H1 (cell line): ENCODE results near the gene LRRC45. TPM values are rescaled to one million over a fixed set of nuclear protein-coding genes. Genes with fewer than 3 reads are reported as not detected.

Source experiments
- CTCF ChIA-PET: fragments of 300-600 bp; sonication (Branson Sonifier 250); formaldehyde crosslinking; loops from one replicate; lab custom pipeline; 2021; ENCODE audit not compliant: partially characterized antibody; lab: Charles Lee
- POLR2A ChIA-PET: fragments of 300-600 bp; sonication (Branson Sonifier 250); formaldehyde crosslinking; loops from one replicate; lab custom pipeline; 2021; ENCODE audit warnings: inconsistent platforms; ENCODE audit not compliant: partially characterized antibody; lab: Charles Lee
- DNase-seq, 2 experiments: peaks; one replicate each; pipeline versions ENCODE4 v3.0.0 to v3.0.0-alpha.2; 2010 to 2022; ENCODE audit warnings: low spot score in 2 of 2, low read depth in 1 of 2, mixed read lengths in 1 of 2
- FAIRE-seq: peaks from 2 replicates; lab custom pipeline; 2011; peaks lifted over from hg19 to GRCh38; lab: Jason Lieb, UNC
- H2AFZ ChIP-seq: 2 replicates; pipeline ENCODE4 v1.8.1; 2012; ENCODE audit warnings: low read length, inconsistent platforms
- H2AK5ac ChIP-seq: 2 replicates; pipeline ENCODE4 v1.6.1; 2013; ENCODE audit warnings: low read depth, low read length
- H2BK120ac ChIP-seq: replicated peaks from 2 replicates; pipeline ENCODE3; 2013; ENCODE audit warnings: low read depth, low read length, inconsistent platforms
- H2BK12ac ChIP-seq: 2 replicates; pipeline ENCODE4 v1.6.1; 2013; ENCODE audit warnings: low read depth, low read length
- H2BK15ac ChIP-seq: 2 replicates; pipeline ENCODE4 v1.6.1; 2013; ENCODE audit warnings: low read length
- H2BK20ac ChIP-seq: 2 replicates; pipeline ENCODE4 v1.6.1; 2013; ENCODE audit warnings: low read length
- H2BK5ac ChIP-seq: 2 replicates; pipeline ENCODE4 v1.6.1; 2013; ENCODE audit warnings: low read depth, low read length
- H3K14ac ChIP-seq: 2 replicates; pipeline ENCODE4 v1.6.1; 2013; ENCODE audit warnings: inconsistent platforms; ENCODE audit not compliant: insufficient read length
- H3K18ac ChIP-seq: 2 replicates; pipeline ENCODE4 v1.6.1; 2013; ENCODE audit warnings: low read length; ENCODE audit errors: extremely low read depth
- H3K23ac ChIP-seq: 2 replicates; pipeline ENCODE4 v1.6.1; 2013; ENCODE audit warnings: inconsistent platforms; ENCODE audit not compliant: insufficient read length
- H3K23me2 ChIP-seq: 2 replicates; pipeline ENCODE4 v1.6.1; 2013; ENCODE audit warnings: low read depth, low read length
- H3K27ac ChIP-seq: 2 replicates; pipeline ENCODE4 v1.6.1; 2011; ENCODE audit warnings: low read depth, low read length, inconsistent platforms
- H3K27me3 ChIP-seq, 4 experiments: replicated peaks in 1 of 4; 1 replicate in 1 of 4; 2 replicates in 3 of 4; pipeline versions ENCODE4 v1.6.1 to v1.8.1; 2011 to 2013; ENCODE audit warnings: low read length in 3 of 4, mild to moderate bottlenecking in 3 of 4, inconsistent platforms in 2 of 4, mixed read lengths in 2 of 4, moderate library complexity in 1 of 4; ENCODE audit not compliant: control insufficient read depth in 3 of 4, insufficient read depth in 3 of 4; ENCODE audit errors: extremely low read depth in 1 of 4
- H3K36me3 ChIP-seq, 4 experiments: 2 replicates each; pipeline versions ENCODE4 v1.6.1 to v1.8.1; 2011 to 2013; ENCODE audit warnings: mild to moderate bottlenecking in 4 of 4, low read length in 3 of 4, moderate library complexity in 2 of 4, control low read depth in 1 of 4, inconsistent platforms in 1 of 4; ENCODE audit not compliant: insufficient read depth in 4 of 4, control insufficient read depth in 2 of 4
- H3K4ac ChIP-seq: replicated peaks from 2 replicates; pipeline ENCODE3; 2013; ENCODE audit warnings: low read length, low read depth, mixed read lengths, inconsistent platforms; ENCODE audit not compliant: insufficient read length
- H3K4me1 ChIP-seq, 4 experiments: replicated peaks in 1 of 4; 1 replicate in 1 of 4; 2 replicates in 3 of 4; pipeline versions ENCODE4 v1.6.1 to v1.8.1; 2011 to 2013; ENCODE audit warnings: low read length in 3 of 4, inconsistent platforms in 2 of 4, mixed read lengths in 1 of 4; ENCODE audit not compliant: insufficient read depth in 4 of 4, control insufficient read depth in 3 of 4
- H3K4me2 ChIP-seq, 2 experiments: 2 replicates each; pipeline versions ENCODE4 v1.6.1 to v1.8.1; 2011 to 2013; ENCODE audit warnings: low read depth in 2 of 2, low read length in 2 of 2, control low read depth in 1 of 2, inconsistent platforms in 1 of 2, mild to moderate bottlenecking in 1 of 2; ENCODE audit not compliant: insufficient read depth in 1 of 2
- H3K4me3 ChIP-seq, 4 experiments: fragments of 200-600, 300-600 bp in 1 of 4; sonication (generic), shearing (Covaris generic), sonication (Bioruptor Twin) in 1 of 4; 2 replicates each; pipeline versions ENCODE4 v1.5.1 to v1.8.1; 2011 to 2016; ENCODE audit warnings: low read length in 4 of 4, low read depth in 3 of 4, control low read depth in 2 of 4, inconsistent platforms in 2 of 4, mild to moderate bottlenecking in 2 of 4, mixed read lengths in 1 of 4, moderate library complexity in 1 of 4; ENCODE audit not compliant: insufficient read depth in 2 of 4; ENCODE audit errors: extremely low read depth in 1 of 4
- H3K56ac ChIP-seq: replicated peaks from 2 replicates; pipeline ENCODE3; 2013; ENCODE audit warnings: low read depth, mild to moderate bottlenecking, mixed read lengths, low read length, inconsistent platforms; ENCODE audit not compliant: insufficient read length
- H3K79me1 ChIP-seq: 2 replicates; pipeline ENCODE4 v1.6.1; 2013; ENCODE audit warnings: low read depth, low read length, control low read depth
- H3K79me2 ChIP-seq, 2 experiments: 2 replicates each; pipeline versions ENCODE4 v1.6.1 to v1.8.1; 2012 to 2013; ENCODE audit warnings: low read length in 2 of 2, mild to moderate bottlenecking in 2 of 2, inconsistent platforms in 1 of 2; ENCODE audit not compliant: insufficient read depth in 2 of 2, control insufficient read depth in 1 of 2
- H3K9ac ChIP-seq, 4 experiments: replicated peaks in 1 of 4; 1 replicate in 1 of 4; 2 replicates in 3 of 4; pipeline versions ENCODE4 v1.6.1 to v1.8.1; 2011 to 2013; ENCODE audit warnings: low read depth in 3 of 4, low read length in 3 of 4, control low read depth in 2 of 4, mild to moderate bottlenecking in 2 of 4, moderate library complexity in 2 of 4, inconsistent platforms in 1 of 4; ENCODE audit errors: extremely low read depth in 1 of 4
- H3K9me3 ChIP-seq, 2 experiments: 2 replicates each; pipeline versions ENCODE4 v1.6.1 to v1.8.1; 2012 to 2013; ENCODE audit warnings: mild to moderate bottlenecking in 2 of 2, moderate library complexity in 2 of 2, control low read depth in 1 of 2, inconsistent platforms in 1 of 2, low read depth in 1 of 2, low read length in 1 of 2, mixed read lengths in 1 of 2; ENCODE audit not compliant: insufficient read depth in 2 of 2
- H4K20me1 ChIP-seq, 2 experiments: replicated peaks in 1 of 2; 2 replicates each; pipeline versions ENCODE3 to v1.8.1; 2011 to 2013; ENCODE audit warnings: inconsistent platforms in 2 of 2, low read length in 2 of 2, mild to moderate bottlenecking in 1 of 2; ENCODE audit not compliant: insufficient read depth in 2 of 2, control insufficient read depth in 1 of 2
- H4K5ac ChIP-seq: 2 replicates; pipeline ENCODE4 v1.6.1; 2013; ENCODE audit warnings: low read length, low read depth, mixed read lengths, inconsistent platforms; ENCODE audit not compliant: insufficient read length
- H4K8ac ChIP-seq: 2 replicates; pipeline ENCODE4 v1.8.0; 2013; ENCODE audit warnings: mild to moderate bottlenecking, moderate library complexity, low read length, inconsistent platforms; ENCODE audit not compliant: insufficient read depth; ENCODE audit errors: extremely low read depth
- H4K91ac ChIP-seq: replicated peaks from 2 replicates; pipeline ENCODE3; 2013; ENCODE audit warnings: low read length, mixed read lengths, inconsistent platforms; ENCODE audit not compliant: insufficient read length
- BRCA1 ChIP-seq: IDR thresholded peaks from 2 replicates; pipeline ENCODE4 v1.6.1; 2012; ENCODE audit warnings: low read depth, low read length, improper control_type of control experiment
- CBX5 ChIP-seq: fragments of 300-800, 300-1000 bp; sonication (generic); IDR thresholded peaks from 2 replicates; pipeline ENCODE4 v1.7.1; 2016; ENCODE audit warnings: antibody characterized with exemption, low read length, low read depth
- HDAC6 ChIP-seq: IDR thresholded peaks from one replicate; pipeline ENCODE4 v1.7.1; 2012; ENCODE audit warnings: low read depth, mild to moderate bottlenecking, inconsistent platforms, low read length, moderate library complexity
- JUND ChIP-seq: IDR thresholded peaks from 2 replicates; pipeline ENCODE4 v1.6.1; 2011; ENCODE audit warnings: mild to moderate bottlenecking, improper control_type of control experiment, low read length
- SAP30 ChIP-seq: fragments of 300-600 bp; sonication (generic); IDR thresholded peaks from 2 replicates; pipeline ENCODE4 v1.7.1; 2012; ENCODE audit warnings: low read length, moderate library complexity, mild to moderate bottlenecking, inconsistent platforms; ENCODE audit not compliant: insufficient read depth, insufficient replicate concordance
- WGBS, 2 experiments: shearing (Covaris generic) in 1 of 2; methylation state at CpG; one replicate each; pipeline versions ENCODE4 v1.1.6 to v1.1.7; 2013 to 2015; ENCODE audit warnings: low lambda C conversion rate in 2 of 2, mixed read lengths in 2 of 2, inconsistent platforms in 1 of 2, low coverage in 1 of 2, missing lambda C conversion rate in 1 of 2; ENCODE audit not compliant: insufficient replicate concordance in 2 of 2, insufficient coverage in 1 of 2, insufficient read length in 1 of 2; ENCODE audit errors: extremely low coverage in 1 of 2, missing lambda C conversion rate in 1 of 2; 5-methylcytosine and 5-hydroxymethylcytosine counted together
- polyA plus RNA-seq, 7 experiments: library from polyadenylated mRNA; depleted of rRNA in 3 of 7; stranded (reverse) in 5 of 7; unstranded in 2 of 7; fragments of >200 nt in 5 of 7; fragments of 200-250 nt in 2 of 7; gene quantifications; 1 replicate in 5 of 7; 2 replicates in 1 of 7; 4 replicates in 1 of 7; pipeline versions ENCODE4 v1.2.1 to v1.2.3, GENCODE V29; 2011 to 2013; ENCODE audit warnings: missing spikeins in 2 of 7, mixed read lengths in 2 of 7
- total RNA-seq: library from RNA; stranded (reverse); fragmentation: NEBNext Ultra II Directional; extraction: Animal tissue kit (Norgen Biotek cat#: 25700); gene quantifications from 2 replicates; pipeline ENCODE4 v1.2.1, GENCODE V29; 2021

LRRC45 gene
- total and polyA plus RNA-seq, 2 of the 8 experiments (the other 6 are each of a cell fraction or from before 2014, with no cell fraction given) = 11.5 to 29.0 TPM

GRCh38 chr17:82013772-82014321 is 9.3 kb upstream of the LRRC45 start:
- Histone ChIP-seq H3K4me3 (no peak overlapping the region), H4K91ac (no peak overlapping the region), H3K56ac (no peak overlapping the region), H2BK15ac (no peak overlapping the region), H2AK5ac (no peak overlapping the region), H2BK12ac (no peak overlapping the region), H4K8ac (0 out of 2 replicates have a peak overlapping the region, but pooled peaks have one; percentile 2), H3K27ac (no peak overlapping the region), H3K79me2 (no peaks in the 10 kb centered on the region), H3K36me3 (no peaks in the 10 kb centered on the region; a peak in 2 of 8 replicates), H3K79me1 (no peaks in the 10 kb centered on the region; the same call in 1 of the 2 replicates), H3K18ac (no peak overlapping the region), H3K4ac (no peak overlapping the region), H2BK5ac (no peak overlapping the region), H3K9ac (no peak overlapping the region), H3K9me3 (no peaks in the 10 kb centered on the region), H4K20me1 (peaks cover 3 to 8% of the 10 kb centered on the region in 2 experiments), H3K27me3 (no peaks in the 10 kb centered on the region), H3K4me2 (no peak overlapping the region), H3K4me1 (no peaks in the 10 kb centered on the region; a peak in 1 of 7 replicates), H2BK20ac (no peak overlapping the region), H3K23ac (no peak overlapping the region), H3K14ac (no peak overlapping the region), H2BK120ac (no peak overlapping the region), H3K23me2 (no peaks in the 10 kb centered on the region), H4K5ac (no peak overlapping the region), H2AFZ (no peak overlapping the region)
- DNase-seq = no peak
- POLR2A ChIA-PET = interaction anchor here (0.5 to 1.7 kb wide), 3 partner anchors 9 to 66 kb away, joined by 3 to 4 read pairs (median 3); partner anchors contain the start of gene CENPX
- no peak for FAIRE-seq
- TF ChIP-seq CBX5 (no peak), HDAC6 (no peak), SAP30 (no peak), JUND (no peak), BRCA1 (no peak)
- CTCF ChIA-PET = interaction anchor here (0.8 to 1.8 kb wide), 4 partner anchors 18 to 122 kb away, joined by 3 to 7 read pairs (median 5); no protein-coding TSS in a partner anchor
- WGBS, 2 experiments = 92% methylated on average over 12 of the region's 16 CpGs; no CpG with 5 or more reads in 1 of the 2 experiments
